GM21529 (cell line): ENCODE measurements around the gene ZFYVE26.

ENCODE experiments used
- ATAC-seq: cut with Tn5 transposase; IDR thresholded peaks from one replicate; pipeline ENCODE4 v1.9.1; 2021; ENCODE audit not compliant: unreplicated experiment

Gene ZFYVE26

DNA sequence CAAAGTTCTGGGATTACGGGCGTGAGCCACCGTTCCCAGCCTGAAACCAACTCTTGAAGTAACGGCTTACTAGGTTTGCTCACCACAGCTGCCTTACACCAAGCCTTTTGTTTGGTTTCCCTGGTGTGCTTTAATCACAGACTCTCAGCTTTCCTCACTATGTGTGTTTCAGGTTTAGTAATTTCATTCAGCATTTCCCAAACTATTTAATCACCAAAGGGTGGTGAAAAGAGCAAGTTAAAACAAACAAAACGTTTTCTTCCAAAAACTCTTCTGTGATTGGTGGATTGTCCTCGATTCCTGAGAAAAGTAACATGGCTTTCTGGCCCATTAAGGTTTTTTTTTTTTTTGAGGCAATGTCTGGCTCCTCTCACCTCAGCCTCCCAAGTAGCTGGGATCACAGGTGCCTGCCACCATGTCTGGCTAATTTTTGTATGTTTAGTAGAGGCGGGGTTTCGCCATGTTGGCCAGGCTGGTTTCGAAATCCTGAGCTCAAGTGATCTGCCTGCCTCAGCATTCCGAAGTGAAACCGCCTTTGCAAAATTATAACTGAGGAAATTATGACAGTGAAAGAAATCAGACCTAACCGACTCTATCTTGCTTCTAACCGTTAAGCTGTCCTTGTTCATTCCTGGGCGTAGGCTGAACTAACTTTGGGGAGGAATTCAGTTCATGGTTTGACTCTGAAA is 1.5 kb upstream of the ZFYVE26 start:
- no peak for ATAC-seq

DNA sequence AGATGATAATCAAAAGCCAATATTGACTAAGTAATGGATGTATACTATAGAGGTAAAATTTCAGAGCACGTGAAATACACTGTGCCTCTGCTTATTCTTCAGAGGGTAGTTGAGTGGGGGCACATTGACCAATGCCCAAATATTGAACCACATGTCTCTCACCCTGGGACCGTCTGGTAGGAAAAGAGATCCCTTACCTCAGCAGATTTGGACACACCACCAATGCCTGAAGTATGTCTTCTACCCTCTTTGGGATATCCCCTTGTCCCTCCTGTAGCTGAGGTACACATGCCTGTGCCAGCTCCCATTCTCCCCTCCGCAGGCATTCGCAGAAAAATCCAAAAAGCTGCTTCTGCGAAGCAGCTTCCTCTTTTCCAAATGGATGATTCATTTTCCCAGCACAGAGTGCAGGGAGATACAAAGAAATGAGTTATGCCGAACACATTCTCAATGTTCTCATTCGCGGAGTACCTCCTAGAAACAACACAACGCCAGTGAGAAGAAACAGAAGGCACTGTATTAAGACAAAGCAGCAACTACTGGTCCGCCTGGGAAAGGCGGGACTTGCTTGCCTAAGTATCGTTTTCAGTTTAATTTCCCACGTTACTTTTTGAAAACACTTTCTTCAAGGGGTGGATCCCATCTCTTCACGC is 691 bp downstream of the ZFYVE26 start:
- ATAC-seq, result no peak

DNA sequence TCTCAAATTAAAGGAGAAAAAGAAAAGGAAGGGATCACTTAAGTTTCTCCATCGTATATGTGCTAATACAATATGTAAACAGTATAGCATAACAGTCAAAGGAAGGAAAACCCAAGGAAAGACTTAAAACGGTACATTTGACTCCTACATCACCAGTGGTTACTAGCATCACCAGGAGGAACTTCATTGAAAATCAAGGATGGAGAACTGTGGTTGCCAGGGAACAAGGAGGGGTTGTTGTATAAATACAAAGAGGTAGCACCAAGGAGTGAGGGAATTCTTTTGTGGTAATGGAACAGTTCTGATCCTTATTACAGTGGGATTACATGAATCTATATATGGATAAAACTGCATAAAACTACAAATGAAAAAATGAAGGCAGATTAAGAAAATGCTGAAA is 1.6 kb downstream of the ZFYVE26 start:
- ATAC-seq, result no peak

DNA sequence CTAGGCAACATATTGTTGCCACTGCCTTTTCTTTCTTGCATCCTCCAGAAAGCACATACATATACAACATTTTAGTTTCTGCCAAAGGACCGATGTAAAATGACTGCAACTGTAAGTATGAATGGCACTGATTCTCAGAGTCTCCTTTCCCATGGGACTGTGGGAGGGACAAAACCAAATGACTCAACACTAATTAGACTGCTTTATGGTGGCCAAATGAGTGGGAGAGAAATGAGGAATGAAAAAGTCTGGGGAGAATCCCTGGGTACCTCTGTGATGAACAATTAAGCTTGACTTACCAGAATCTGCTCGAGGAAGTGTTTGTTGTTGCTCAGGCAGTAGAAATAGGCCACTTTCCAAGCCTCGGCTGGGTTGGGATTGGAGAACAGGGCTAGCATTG is 10.1 kb downstream of the ZFYVE26 start:
- ATAC-seq, result no peak

DNA sequence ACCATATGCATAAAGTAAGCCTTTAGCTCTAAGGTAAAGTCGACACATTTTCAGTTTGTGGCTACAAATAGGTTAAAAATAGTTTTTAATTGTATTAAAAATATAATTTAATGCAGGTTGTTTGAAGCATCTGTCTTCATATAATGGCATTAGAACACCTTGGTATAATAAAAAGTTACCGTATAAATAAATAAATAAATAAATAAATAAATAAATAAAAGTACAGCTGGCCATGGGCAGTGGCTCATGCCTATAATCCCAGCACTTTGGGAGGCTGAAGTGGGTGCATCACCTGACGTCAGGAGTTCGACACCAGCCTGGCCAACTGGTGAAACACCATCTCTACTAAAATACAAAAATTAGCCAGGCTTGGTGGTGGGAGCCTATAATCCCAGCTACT is 15.6 kb downstream of the ZFYVE26 start:
- no peak for ATAC-seq

DNA sequence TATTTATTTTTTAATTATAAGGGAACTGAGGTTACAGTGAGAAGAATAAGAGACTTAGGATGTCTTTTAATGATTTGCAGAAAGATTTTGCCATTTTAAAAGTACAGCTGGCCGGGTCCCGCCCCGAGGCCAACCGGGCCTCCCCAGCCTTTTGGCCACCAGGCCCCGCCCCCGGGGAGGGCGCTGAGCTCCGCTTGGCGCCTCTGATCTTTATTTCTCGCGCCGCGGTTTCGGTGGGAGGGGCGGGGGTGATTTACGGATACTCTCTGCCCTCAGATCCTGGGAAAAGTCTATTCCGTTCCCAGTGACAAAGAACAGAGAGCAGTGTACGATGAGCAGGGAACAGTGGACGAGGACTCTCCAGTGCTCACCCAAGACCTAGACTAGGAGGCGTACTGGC is 17.7 kb downstream of the ZFYVE26 start:
- ATAC-seq, result no peak

DNA sequence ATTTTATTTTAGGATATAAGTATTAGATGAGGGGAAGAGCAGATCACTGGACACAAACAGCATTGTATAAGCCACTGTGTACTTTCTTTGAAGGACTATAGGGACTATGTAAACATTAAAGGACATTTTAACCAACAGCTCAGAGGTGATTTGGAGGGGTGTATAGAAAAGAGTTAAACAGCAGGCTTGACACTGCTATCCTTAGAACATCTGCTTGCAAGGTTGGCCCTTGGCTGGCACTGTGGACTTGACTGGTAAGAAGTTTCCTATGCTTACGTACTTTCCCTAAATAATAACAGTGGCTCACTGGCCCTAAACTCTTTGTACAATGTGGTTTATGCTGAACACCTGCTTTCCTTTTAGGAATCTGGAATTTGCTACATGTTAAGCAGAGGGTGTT is 28.7 kb downstream of the ZFYVE26 start:
- no peak for ATAC-seq

DNA sequence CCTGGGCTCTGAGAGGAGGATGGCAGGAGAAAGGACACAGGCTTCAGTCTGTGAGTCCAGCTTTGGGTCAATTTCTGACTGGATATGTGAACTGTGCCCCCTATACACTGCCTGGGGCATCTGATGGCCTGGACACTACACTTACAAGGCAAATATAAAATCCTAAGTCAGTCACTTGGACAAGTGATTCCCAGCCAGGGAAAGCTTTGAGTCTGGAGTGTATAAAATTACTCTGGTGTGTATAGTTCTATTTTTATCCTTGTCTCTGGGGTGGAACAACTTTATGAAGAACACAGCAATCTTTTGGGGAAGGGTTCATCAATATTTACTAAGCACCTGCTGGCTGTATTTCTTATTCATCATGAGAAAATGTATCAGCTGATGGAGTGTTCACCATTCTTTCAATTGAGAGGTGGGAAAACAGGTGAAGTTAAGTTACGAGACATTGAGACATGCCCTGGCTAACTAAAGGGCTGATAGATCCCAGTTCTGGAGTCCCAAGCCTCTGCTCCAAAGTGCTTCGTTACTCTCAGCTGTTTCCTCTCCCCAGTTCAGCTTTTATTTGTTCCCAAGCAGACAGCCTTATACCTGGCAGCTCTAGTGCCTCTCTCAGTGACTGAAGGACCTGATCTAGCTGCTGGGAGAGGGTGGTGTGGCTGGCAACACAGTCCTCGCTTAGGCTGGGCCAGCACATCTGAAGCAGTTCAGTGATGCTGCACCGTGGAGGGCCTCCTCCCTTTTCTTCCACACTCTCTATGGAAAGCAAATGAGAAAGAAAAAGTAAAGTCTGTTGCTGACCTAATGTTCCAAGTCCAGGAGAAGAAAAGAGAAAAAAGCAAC is 30.9 kb downstream of the ZFYVE26 start:
- no peak for ATAC-seq

DNA sequence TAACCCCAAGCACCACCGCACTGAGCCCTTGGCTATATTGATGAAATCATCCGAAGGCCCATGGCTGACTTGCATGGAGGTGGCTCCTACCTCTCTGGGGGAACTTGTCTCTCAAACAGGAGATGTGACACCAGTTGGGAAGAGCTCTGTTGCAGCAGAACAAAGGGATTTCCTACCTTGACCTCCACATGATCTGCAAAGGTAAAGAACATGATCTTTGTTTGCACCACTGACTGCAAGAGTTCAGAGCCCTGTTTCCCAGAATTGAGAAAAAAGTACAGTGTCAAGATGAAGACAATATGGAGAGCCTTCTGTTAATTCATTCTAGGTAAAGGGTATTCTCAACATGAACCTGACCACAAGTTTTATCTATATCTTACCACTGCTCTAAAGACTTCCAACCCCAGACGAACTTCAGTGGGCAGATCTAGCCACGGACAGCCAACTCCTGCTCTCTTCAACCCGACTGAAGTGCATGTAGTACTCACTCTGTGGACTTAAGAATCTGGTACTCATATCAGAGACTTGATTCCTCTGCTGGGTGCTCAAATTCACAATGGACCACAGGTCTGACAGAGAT is 32.1 kb downstream of the ZFYVE26 start:
- ATAC-seq, result no peak

DNA sequence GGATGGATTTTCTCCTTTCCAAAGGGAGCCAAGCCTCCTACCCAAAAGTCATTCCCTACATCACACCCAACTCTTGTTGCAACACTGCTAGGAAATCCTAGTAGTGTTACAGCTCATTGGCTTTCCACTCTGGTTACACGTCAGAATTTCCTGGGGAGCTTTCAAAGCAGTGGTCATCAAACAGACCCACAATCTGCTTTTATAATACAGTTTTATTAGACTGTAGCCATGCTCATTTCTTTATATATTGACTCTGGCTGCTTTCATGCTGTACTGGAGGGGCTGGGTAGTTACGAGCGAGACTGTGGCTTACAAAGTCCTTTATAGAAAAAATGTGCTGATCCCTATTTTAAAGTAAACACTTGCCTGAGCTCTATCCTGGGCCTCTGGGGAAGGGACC is 34.3 kb downstream of the ZFYVE26 start:
- no peak for ATAC-seq

DNA sequence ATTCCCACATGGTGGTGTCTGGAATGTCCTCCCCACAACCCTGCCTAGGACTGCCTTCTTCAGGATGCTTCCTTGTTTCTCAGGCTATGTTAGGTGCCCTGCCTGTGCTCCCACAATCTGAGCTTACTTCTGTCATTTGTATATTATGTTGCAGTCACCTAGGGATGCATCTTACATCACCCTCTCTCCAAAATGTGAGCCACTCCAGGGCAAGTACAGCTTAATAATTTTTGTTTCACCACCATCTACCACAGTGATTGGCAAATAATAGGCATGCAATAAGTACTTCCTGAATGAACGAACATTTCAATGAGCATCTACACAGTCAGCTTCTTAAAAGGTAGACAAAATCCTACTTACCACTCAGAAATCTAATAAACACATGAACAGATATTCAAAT is 37.6 kb downstream of the ZFYVE26 start:
- no peak for ATAC-seq

DNA sequence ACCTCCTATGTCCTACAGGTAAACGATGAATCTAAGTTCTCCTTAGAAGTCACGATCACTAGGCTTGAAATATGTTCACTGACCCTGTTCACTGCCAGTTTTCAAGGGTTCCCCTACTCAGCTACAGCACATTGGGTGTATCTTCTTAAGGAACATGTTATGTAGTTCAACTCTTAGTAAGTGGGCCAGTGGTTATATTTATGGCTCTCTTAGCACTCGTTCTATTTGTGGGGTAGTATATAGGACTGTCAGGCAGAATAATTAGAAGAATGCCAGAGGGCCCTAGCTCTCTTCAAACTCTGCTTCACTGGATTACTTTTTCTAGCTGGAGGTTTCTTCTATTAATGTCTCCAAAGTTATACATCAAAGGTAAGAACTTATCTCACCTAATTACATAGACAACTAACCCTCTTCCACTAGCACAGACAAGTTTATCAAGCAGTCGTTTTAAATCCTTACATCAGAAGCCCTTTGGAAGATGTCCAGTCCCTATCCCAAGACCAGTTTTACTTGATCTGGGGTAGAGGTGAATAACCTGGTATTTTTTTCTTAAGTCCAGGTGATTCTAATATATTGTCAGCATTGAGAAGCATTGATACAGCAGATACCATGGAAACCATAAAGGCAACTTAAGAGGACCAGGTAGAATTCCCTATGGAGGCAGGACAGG is 39.6 kb downstream of the ZFYVE26 start:
- no peak for ATAC-seq

DNA sequence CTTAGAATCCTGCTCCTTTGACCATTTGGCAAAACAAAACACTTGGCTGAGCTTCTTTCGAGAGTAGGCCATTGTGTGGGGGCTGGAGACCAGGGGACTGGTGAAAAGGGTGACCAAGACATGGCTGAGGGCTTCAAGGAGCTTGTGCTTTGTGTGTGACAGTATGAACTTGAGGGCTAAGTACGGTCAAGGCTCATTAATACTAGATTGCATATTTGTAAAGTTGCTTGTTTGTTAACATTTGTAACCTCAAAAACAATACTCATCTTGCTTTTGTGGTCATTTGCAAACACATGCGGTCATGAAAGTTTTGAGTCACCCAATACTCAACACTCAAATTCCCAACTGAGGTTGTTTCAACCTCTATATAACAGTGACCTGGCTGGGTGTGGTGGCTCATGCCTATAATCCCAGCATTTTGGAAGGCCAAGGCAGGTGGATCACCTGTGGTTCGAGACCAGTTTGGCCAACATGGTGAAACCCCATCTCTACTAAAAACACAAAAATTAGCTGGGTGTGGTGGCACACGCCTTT is 42.5 kb downstream of the ZFYVE26 start:
- no peak for ATAC-seq

DNA sequence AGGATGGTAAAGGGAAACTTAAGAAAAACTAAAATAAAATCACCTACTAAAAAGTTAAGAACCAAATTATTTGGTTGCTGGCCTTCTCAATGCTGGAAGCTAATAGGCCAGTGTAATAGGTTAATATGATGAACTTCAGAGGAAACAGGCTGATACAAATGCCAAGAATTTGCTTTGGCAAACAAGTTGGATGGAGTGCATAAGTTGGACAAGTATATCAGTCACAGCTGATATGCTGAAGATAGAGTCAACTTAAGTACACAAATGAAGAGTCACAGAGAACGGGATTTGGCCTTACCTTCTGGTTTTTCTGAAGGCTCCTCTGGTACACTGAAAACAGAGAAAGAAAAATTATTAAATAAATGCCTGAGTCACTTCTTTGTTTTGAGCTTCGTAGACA is 48.2 kb downstream of the ZFYVE26 start:
- no peak for ATAC-seq

DNA sequence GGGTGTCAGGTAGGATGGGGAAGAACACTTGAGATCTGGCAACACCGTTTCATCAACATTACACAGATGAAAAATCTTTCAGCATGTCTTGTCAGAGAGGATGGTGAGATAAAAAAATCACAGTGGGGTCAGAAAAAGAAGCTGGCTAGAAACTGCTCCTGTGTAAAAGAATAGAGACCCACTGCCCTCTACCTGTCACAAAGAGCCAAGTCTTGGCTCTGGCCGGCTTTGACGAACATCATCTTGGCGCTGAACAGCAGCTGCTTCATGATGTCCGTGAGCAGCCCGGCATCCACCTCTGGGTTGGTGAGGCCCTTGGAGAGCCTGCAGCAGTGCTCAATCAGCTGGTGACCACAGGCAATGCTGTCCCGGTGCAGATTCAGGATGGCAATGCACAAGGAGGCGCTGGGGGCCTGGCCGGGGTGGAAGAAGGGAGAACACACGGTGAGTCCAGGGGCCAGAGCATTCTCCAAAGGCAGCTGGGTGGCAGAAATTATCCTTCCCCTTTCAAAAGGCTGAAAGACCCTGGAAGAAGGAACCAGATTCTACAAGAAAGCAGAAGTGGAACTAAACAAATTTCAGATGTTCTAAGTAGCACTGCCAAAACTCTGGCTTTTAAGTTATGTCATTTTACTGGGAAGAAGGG is 50.2 kb downstream of the ZFYVE26 start:
- ATAC-seq, result no peak

DNA sequence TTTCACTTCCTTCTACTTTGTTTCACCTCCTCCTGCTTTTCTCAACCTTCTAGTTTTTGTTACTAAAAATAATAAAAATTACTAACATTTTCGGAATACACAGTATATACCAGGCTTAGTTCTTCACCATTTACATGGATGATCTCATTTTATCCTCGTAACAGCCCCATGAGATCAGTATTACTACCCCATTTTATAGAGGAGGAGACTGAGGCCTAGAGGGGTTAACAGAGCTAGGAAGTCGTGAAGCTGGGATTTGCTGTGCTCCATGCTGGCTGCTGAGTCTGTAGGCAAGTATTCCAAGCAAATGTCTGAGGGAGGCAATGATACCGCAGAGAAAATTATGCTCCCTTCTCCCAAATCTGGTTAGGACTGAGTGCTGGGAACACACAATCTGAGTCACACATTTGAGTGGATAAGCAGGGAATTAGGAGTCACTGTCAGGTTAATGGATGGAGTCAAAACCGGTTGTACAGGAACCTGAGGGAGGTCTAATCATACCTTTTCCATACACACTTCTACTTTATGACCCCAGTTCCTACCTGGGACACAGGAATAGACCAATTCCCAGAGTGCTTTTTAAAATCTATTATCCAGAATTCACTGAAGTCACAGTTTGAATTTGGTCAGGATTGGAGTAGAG is 51.1 kb downstream of the ZFYVE26 start:
- no peak for ATAC-seq

DNA sequence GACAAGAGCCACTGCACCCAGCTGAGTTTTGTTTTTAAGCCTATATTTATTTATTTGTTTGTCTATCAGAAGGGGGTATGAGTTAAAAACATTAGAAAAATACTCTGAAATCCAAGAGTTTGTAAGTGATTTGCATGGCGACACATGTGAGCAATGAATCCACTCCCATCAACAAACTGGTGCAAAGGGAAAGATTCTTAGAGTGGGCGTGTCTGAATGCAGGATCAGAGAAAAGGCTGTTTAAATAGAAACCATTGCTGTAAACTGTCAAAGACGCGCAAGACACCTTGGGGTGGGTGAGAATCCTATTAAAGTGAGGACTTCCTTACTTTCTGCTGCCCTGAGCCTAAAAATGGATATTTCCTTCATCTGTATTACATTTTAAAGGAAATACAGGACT is 51.9 kb downstream of the ZFYVE26 start:
- no peak for ATAC-seq

DNA sequence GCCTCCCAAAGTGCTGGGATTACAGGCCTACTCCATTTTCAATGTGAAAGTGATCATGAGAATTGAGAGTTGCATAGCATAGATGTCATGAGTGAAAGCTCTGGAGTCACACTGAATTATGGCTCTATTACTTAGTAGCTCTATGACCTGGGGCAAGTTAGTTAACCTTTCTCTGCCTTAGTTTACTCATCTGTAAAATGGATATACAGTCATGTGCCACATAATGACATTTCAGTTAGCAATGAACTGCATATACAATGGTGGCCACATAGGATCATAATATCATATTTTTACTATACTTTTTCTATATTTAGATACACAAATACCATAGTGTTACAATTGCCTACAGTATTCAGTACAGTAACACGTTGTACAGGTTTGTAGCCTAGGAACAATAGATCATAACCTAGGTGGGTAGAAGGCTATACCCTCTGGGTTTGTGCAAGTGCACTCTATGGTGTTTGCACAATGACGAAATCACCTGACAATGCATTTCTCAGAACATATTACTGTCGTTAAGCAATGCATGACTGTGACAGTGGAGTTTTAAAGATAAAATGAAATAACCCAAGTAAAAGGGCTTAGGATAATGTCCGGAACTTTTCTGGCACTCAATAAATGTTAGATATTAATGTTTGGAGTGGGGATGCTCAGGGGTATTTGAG is 53.1 kb downstream of the ZFYVE26 start:
- ATAC-seq, result no peak

DNA sequence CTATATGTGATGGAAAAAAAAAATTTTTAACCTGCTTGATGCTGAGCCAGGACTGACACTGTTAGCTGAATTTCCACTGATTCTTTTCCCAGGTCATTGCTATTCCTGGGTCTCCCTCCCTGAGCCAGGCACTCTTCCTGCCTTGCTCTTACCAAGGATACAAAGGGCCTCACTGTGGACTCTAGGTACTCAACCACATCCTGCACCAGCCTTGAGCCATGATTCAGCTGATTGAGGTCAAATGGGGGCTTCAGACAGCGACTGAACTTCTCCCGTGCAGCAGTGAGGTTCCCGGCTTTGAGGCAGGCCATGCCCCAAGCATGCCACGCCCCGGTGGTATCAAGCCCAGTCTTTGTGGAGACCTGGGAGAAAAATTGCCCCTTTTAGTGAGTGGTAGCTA is 54.3 kb downstream of the ZFYVE26 start:
- ATAC-seq, result no peak
